Neutrophil (primary cell): ENCODE data around the gene SLC25A40.

ENCODE experiments used
- H3K27ac ChIP-seq: fragments of 200-600 bp; sonication (generic); 2 replicates; pipeline ENCODE4 v1.5.1; 2016; ENCODE audit warnings: mild to moderate bottlenecking, moderate library complexity
- H3K27me3 ChIP-seq: fragments of 200-600 bp; sonication (generic); 2 replicates; pipeline ENCODE4 v1.6.0; 2016; ENCODE audit warnings: mild to moderate bottlenecking
- H3K36me3 ChIP-seq: fragments of 200-600 bp; sonication (generic); 2 replicates; pipeline ENCODE4 v1.5.1; 2017
- H3K4me1 ChIP-seq, 2 experiments: fragments of 200-600 bp in 1 of 2; sonication (generic) in 1 of 2; 1 replicate in 1 of 2; 2 replicates in 1 of 2; pipeline versions ENCODE4 v1.5.1 to v1.6.1; 2013 to 2016; ENCODE audit warnings: low read depth in 1 of 2, low read length in 1 of 2, mild to moderate bottlenecking in 1 of 2, moderate library complexity in 1 of 2; ENCODE audit not compliant: control insufficient read depth in 1 of 2, insufficient read depth in 1 of 2
- H3K4me3 ChIP-seq, 2 experiments: fragments of 200-600 bp in 1 of 2; sonication (generic) in 1 of 2; 1 replicate in 1 of 2; 2 replicates in 1 of 2; pipeline ENCODE4 v1.5.1; 2013 to 2016; ENCODE audit warnings: low read depth in 1 of 2, low read length in 1 of 2, mild to moderate bottlenecking in 1 of 2, moderate library complexity in 1 of 2
- H3K9me3 ChIP-seq: fragments of 200-600 bp; sonication (generic); 2 replicates; pipeline ENCODE4 v1.5.1; 2016
- CTCF ChIP-seq: fragments of 200-600 bp; sonication (generic); IDR thresholded peaks from 2 replicates; pipeline ENCODE4 v1.5.1; 2016; ENCODE audit warnings: antibody characterized with exemption

Gene SLC25A40

GRCh38 chr7:87797395-87797794 lies 78.8 kb downstream of the SLC25A40 start:
- no peaks in the 10 kb centered on the region for H3K36me3 ChIP-seq
- H3K27me3 ChIP-seq: no peaks in the 10 kb centered on the region
- no peak overlapping the region for H3K27ac ChIP-seq
- no peaks in the 10 kb centered on the region for H3K9me3 ChIP-seq
- no peaks in the 10 kb centered on the region for H3K4me1 ChIP-seq
- TF ChIP-seq CTCF: no peak
- H3K4me3 ChIP-seq: no peak overlapping the region

- TF ChIP-seq CTCF: no peak
- Histone ChIP-seq H3K36me3 (no peaks in the 10 kb centered on the region), H3K4me1 (no peaks in the 10 kb centered on the region), H3K27me3 (no peaks in the 10 kb centered on the region), H3K9me3 (no peaks in the 10 kb centered on the region), H3K27ac (no peak overlapping the region), H3K4me3 (no peak overlapping the region)
These were observed 90.7 kb downstream of the SLC25A40 start for GRCh38 chr7:87785368-87785995.

- Histone ChIP-seq H3K27ac (no peak overlapping the region), H3K27me3 (no peaks in the 10 kb centered on the region), H3K9me3 (no peaks in the 10 kb centered on the region), H3K36me3 (no peaks in the 10 kb centered on the region), H3K4me1 (no peaks in the 10 kb centered on the region), H3K4me3 (no peak overlapping the region)
- TF ChIP-seq CTCF: no peak
These were observed 91.7 kb downstream of the SLC25A40 start for GRCh38 chr7:87784424-87784823.
